ENCODE measurements around the gene TJP3. TPM values are rescaled to one million over a fixed set of nuclear protein-coding genes. Genes with fewer than 3 reads are reported as not detected.

TJP3 gene
- total RNA-seq, 3 donors from 2014 or later: 0.16 to 36.6 (median 20.0) TPM

GRCh38 chr19:3733549-3734309 lies 25.5 kb downstream of the TJP3 start:
- Histone ChIP-seq H3K27ac (no peak overlapping the region), H3K27me3 (no peaks in the 10 kb centered on the region), H3K9me3 (peaks cover 6% of the 10 kb centered on the region in 2 donors), H3K36me3 (no peaks in the 10 kb centered on the region), H3K4me3 (no peak overlapping the region), H3K4me1 (no peaks in the 10 kb centered on the region)
- DNase-seq (ENCODE audit: low spot score in 2 of 2): no peak
- TF ChIP-seq POLR2A (IDR thresholded peaks at IDR 0.05): no peak
- TF ChIP-seq POLR2AphosphoS5 (IDR thresholded peaks at IDR 0.05): no peak
- TF ChIP-seq CTCF (IDR thresholded peaks at IDR 0.05): no peak
- intact Hi-C loops (cut with DNase I; ENCODE audit: low total_unique reads): no loop called here

GRCh38 chr19:3734310-3734600 lies 26.1 kb downstream of the TJP3 start:
- peaks cover under 1% of the 10 kb centered on the region in 2 donors for H3K9me3 ChIP-seq
- H3K4me3 ChIP-seq: no peak overlapping the region
- no peaks in the 10 kb centered on the region for H3K4me1 ChIP-seq
- no peaks in the 10 kb centered on the region for H3K36me3 ChIP-seq
- intact Hi-C loops (cut with DNase I; ENCODE audit: low total_unique reads): no loop called here
- no peak overlapping the region for H3K27ac ChIP-seq
- no peak for DNase-seq (ENCODE audit: low spot score in 2 of 2)
- no peak for TF ChIP-seq CTCF (IDR thresholded peaks at IDR 0.05)
- TF ChIP-seq POLR2AphosphoS5 (IDR thresholded peaks at IDR 0.05): no peak
- H3K27me3 ChIP-seq: no peaks in the 10 kb centered on the region

GRCh38 chr19:3736106-3736724 lies 28.0 kb downstream of the TJP3 start:
- Histone ChIP-seq H3K4me1 (no peaks in the 10 kb centered on the region), H3K4me3 (no peak overlapping the region), H3K27me3 (no peaks in the 10 kb centered on the region), H3K36me3 (no peaks in the 10 kb centered on the region), H3K9me3 (no peaks in the 10 kb centered on the region), H3K27ac (no peak overlapping the region)
- intact Hi-C loops (cut with DNase I; ENCODE audit: low total_unique reads): no loop called here
- DNase-seq (ENCODE audit: low spot score in 2 of 2): no peak
- TF ChIP-seq POLR2AphosphoS5 (IDR thresholded peaks at IDR 0.05) (no peak), POLR2A (IDR thresholded peaks at IDR 0.05) (no peak), CTCF (IDR thresholded peaks at IDR 0.05) (no peak)

GRCh38 chr19:3737487-3738205 lies 29.5 kb downstream of the TJP3 start:
- intact Hi-C loops (cut with DNase I; ENCODE audit: low total_unique reads): no loop called here
- no peaks in the 10 kb centered on the region for H3K9me3 ChIP-seq
- DNase-seq (ENCODE audit: low spot score in 2 of 2): no peak
- H3K36me3 ChIP-seq: no peaks in the 10 kb centered on the region
- no peaks in the 10 kb centered on the region for H3K27me3 ChIP-seq
- TF ChIP-seq POLR2AphosphoS5 (IDR thresholded peaks at IDR 0.05) (no peak), CTCF (IDR thresholded peaks at IDR 0.05) (no peak), POLR2A (IDR thresholded peaks at IDR 0.05) (no peak)
- H3K4me1 ChIP-seq: no peaks in the 10 kb centered on the region
- no peak overlapping the region for H3K4me3 ChIP-seq
- no peak overlapping the region for H3K27ac ChIP-seq
